Activated CD4-positive, alpha-beta T cell treated with anti-CD3 and anti-CD28 coated beads, Interleukin-2, amount 10 ng/mL, durations not matched to agents 7 days and 5 days (primary cell): ENCODE measurements around the gene CDK5R1. TPM values are rescaled to one million over a fixed set of nuclear protein-coding genes. Genes with fewer than 3 reads are reported as not detected.

ENCODE experiments used
- CTCF ChIA-PET: fragments of 350-600 bp; sonication (Branson Sonifier 250); formaldehyde crosslinking; loops from one replicate; lab custom pipeline; 2021; ENCODE audit warnings: antibody characterized with exemption; lab: Charles Lee
- POLR2A ChIA-PET: fragments of 350-600 bp; sonication (Branson Sonifier 250); formaldehyde crosslinking; loops from one replicate; lab custom pipeline; 2021; ENCODE audit warnings: antibody characterized with exemption; lab: Charles Lee
- DNase-seq: peaks from one replicate; pipeline ENCODE4 v3.0.0-alpha.2; 2020
- H3K27ac Mint-ChIP-seq: one replicate; pipeline ENCODE4 v1.8.0; 2021; ENCODE audit warnings: mild to moderate bottlenecking, moderate library complexity, mixed read lengths
- H3K27me3 Mint-ChIP-seq: one replicate; pipeline ENCODE4 v1.8.0; 2021; ENCODE audit warnings: mixed read lengths
- H3K36me3 Mint-ChIP-seq: one replicate; pipeline ENCODE4 v1.8.0; 2021; ENCODE audit warnings: low read depth, mixed read lengths
- H3K4me1 Mint-ChIP-seq: one replicate; pipeline ENCODE4 v1.8.0; 2021; ENCODE audit warnings: mixed read lengths
- H3K4me3 Mint-ChIP-seq: one replicate; pipeline ENCODE4 v1.8.0; 2021; ENCODE audit warnings: mild to moderate bottlenecking, moderate library complexity, mixed read lengths
- H3K9me3 Mint-ChIP-seq: one replicate; pipeline ENCODE4 v1.8.0; 2021; ENCODE audit warnings: mixed read lengths
- total RNA-seq, 2 experiments: library from RNA; stranded (reverse); gene quantifications; one replicate each; pipeline ENCODE4 v1.2.3, GENCODE V29; 2021

CDK5R1 gene
- total RNA-seq, 2 experiments from 2014 or later = 4.1 to 4.6 TPM

GRCh38 chr17:32477220-32477619, 9.6 kb upstream of the CDK5R1 start:
- Mint-ChIP-seq H3K9me3 (no peaks in the 10 kb centered on the region), H3K4me1 (no peaks in the 10 kb centered on the region), H3K27ac (no peak overlapping the region), H3K36me3 (peaks cover 55% of the 10 kb centered on the region), H3K27me3 (no peaks in the 10 kb centered on the region), H3K4me3 (no peak overlapping the region)
- POLR2A ChIA-PET = interaction anchor here (0.7 kb wide), 1 partner anchor 14 kb away, joined by 3 read pairs; no protein-coding TSS in a partner anchor
- CTCF ChIA-PET = interaction anchor here (0.8 to 2.1 kb wide), 3 partner anchors 14 to 52 kb away, joined by 3 to 16 read pairs (median 4); partner anchors contain the start of gene PSMD11
- no peak for DNase-seq

GRCh38 chr17:32479074-32479617, 7.6 kb upstream of the CDK5R1 start:
- H3K27me3 Mint-ChIP-seq = no peaks in the 10 kb centered on the region
- H3K4me3 Mint-ChIP-seq = no peak overlapping the region
- ChIA-PET POLR2A (no interaction called here), CTCF (interaction anchor here (1.3 kb wide), 1 partner anchor 45 kb away, joined by 3 read pairs; no protein-coding TSS in a partner anchor)
- DNase-seq = no peak
- peaks cover 49% of the 10 kb centered on the region for H3K36me3 Mint-ChIP-seq
- peaks cover 2% of the 10 kb centered on the region for H3K4me1 Mint-ChIP-seq
- H3K27ac Mint-ChIP-seq = no peak overlapping the region
- no peaks in the 10 kb centered on the region for H3K9me3 Mint-ChIP-seq

GRCh38 chr17:32481193-32481592, 5.6 kb upstream of the CDK5R1 start:
- Mint-ChIP-seq H3K4me3 (no peak overlapping the region), H3K27ac (no peak overlapping the region)

DNA sequence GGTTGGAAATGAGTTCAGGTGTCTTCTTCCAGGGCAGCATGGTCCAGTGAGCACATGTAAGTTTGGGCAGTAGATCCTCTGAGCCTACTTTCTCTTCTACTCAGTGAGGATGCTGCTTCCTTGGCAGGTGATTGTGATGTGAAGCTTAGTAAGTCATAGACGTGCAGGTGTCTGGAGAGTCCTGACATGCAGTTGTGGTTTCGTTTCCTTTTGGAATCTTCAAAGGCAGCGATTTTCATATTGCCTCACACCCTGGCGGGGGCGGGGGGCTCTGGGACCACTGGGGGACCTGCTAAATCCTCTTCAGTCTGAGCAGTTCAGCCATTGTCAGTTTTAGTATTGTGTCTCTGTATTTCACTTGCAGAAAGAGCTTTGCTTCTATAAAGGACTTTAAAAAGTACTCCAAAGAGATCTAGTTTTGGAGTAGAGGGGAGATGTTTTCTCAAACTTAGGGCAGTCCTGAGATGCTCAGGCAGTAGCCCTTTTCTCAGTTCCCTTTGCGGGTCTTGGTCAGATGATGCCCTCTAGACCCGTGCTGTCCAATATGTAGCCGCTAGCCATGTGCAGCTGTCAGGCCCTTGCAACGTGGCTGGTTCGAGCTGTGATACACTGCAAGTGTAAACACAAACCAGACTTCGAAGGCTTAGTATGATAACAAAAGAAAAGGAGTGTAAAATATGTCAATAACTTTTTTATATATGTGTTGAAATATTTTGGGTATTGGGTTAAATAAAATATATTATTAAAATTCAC, 4.0 kb upstream of the CDK5R1 start:
- Mint-ChIP-seq H3K4me3 (no peak overlapping the region), H3K4me1 (peaks cover 12% of the 10 kb centered on the region), H3K27me3 (no peaks in the 10 kb centered on the region), H3K27ac (peak overlapping the region; percentile 50), H3K9me3 (no peaks in the 10 kb centered on the region), H3K36me3 (peaks cover 31% of the 10 kb centered on the region)
- ChIA-PET POLR2A (interaction anchor here (0.6 kb wide), 1 partner anchor 25 kb away, joined by 3 read pairs; no protein-coding TSS in a partner anchor), CTCF (interaction anchor here (2.4 to 2.6 kb wide), 2 partner anchors 9 to 16 kb away, joined by 7 read pairs; no protein-coding TSS in a partner anchor)
- no peak for DNase-seq

More at GRCh38 chr17:32481193-32481592, 5.6 kb upstream of the CDK5R1 start:
- Mint-ChIP-seq H3K9me3 (no peaks in the 10 kb centered on the region), H3K4me1 (peaks cover 9% of the 10 kb centered on the region), H3K27me3 (no peaks in the 10 kb centered on the region), H3K36me3 (peaks cover 36% of the 10 kb centered on the region)
- CTCF ChIA-PET = interaction anchor here (1.1 kb wide), 1 partner anchor 37 kb away, joined by 4 read pairs; the partner anchor contains the start of gene PSMD11
- DNase-seq = no peak
- POLR2A ChIA-PET = no interaction called here

- Mint-ChIP-seq H3K9me3 (no peaks in the 10 kb centered on the region), H3K27ac (peak overlapping the region; percentile 1), H3K4me1 (peaks cover 19% of the 10 kb centered on the region), H3K27me3 (no peaks in the 10 kb centered on the region), H3K4me3 (no peak overlapping the region), H3K36me3 (peaks cover 28% of the 10 kb centered on the region)
- ChIA-PET POLR2A (no interaction called here), CTCF (interaction anchor here (0.7 to 4.3 kb wide), 12 partner anchors 10 to 394 kb away, joined by 3 to 22 read pairs (median 4); partner anchors contain the start of genes MYO1D and PSMD11)
- DNase-seq = peak; percentile 52
Observed at GRCh38 chr17:32483451-32484019, 3.3 kb upstream of the CDK5R1 start.

GRCh38 chr17:32484041-32484461, 2.7 kb upstream of the CDK5R1 start:
- no peak for DNase-seq
- POLR2A ChIA-PET = no interaction called here
- H3K4me1 Mint-ChIP-seq = peaks cover 24% of the 10 kb centered on the region
- H3K27ac Mint-ChIP-seq = no peak overlapping the region
- no peaks in the 10 kb centered on the region for H3K9me3 Mint-ChIP-seq
- H3K27me3 Mint-ChIP-seq = no peaks in the 10 kb centered on the region
- no peak overlapping the region for H3K4me3 Mint-ChIP-seq
- H3K36me3 Mint-ChIP-seq = peaks cover 28% of the 10 kb centered on the region
- CTCF ChIA-PET = interaction anchor here (0.7 to 4.3 kb wide), 12 partner anchors 10 to 393 kb away, joined by 3 to 22 read pairs (median 4); partner anchors contain the start of genes MYO1D and PSMD11

DNA sequence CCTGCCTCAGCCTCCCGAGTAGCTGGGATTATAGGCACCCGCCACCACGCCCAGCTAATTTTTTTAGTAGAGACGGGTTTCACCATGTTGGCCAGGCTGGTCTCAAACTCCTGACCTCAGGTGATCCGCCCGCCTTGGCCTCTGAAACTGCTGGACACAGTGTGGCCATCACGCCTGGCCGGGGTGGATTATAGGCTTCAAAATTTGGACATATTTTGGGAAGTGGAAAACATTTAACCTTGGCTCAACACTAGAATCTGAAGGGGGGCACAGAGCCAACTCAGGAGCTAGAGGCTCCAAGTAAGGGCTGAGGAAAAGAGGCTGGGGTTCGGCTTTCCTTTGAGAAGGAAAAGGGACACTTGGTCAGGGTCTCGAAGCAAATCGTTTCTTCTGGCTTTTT, 2.2 kb upstream of the CDK5R1 start:
- POLR2A ChIA-PET = no interaction called here
- H3K27ac Mint-ChIP-seq = no peak overlapping the region
- H3K36me3 Mint-ChIP-seq = peaks cover 32% of the 10 kb centered on the region

DNA sequence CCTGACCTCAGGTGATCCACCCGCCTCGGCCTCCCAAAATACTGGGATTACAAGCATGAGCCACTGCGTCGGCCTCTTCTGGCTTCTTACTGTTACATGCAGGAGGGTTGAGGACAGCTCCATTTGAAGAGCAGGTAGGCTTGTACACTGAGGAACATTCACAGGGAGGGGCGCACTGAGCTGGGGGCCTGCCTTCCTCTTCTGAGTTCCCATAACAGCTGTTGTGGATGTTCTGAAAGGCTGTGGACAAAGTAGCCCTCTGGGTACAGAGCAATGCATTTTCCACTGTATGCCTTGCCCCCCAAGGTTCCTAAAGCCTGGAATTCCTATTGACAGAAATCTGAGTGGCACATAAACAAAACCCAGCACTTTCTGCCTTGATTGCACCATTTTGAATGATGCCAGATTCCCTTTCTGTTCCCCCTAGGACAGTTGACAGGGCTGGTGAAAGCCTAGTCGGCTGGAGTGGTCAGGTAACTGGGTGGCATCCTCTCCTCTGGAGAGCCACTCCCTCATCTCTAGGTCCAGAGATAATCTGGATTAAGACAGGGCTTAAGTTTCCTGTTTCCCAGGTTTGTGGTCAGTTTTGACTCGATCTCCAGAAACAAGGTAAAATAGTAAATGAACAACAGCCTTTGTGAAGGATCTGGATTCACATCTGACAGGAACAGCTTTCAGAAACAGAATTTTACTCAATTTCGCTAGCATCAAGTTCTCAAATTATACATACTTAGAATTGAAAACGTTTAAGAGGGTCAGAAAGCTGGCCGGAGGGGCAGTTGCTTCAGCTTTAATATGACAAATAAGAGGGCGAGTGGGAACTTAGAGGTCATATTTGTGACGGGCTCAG, 1.3 kb upstream of the CDK5R1 start:
- DNase-seq = no peak
- peaks cover 37% of the 10 kb centered on the region for H3K4me1 Mint-ChIP-seq
- ChIA-PET POLR2A (interaction anchor here (0.7 to 1.7 kb wide), 2 partner anchors 11 to 38 kb away, joined by 3 to 5 read pairs; no protein-coding TSS in a partner anchor), CTCF (interaction anchor here (0.6 to 4.3 kb wide), 9 partner anchors 11 to 596 kb away, joined by 3 to 22 read pairs (median 4); partner anchors contain the start of gene PSMD11)
- H3K9me3 Mint-ChIP-seq = no peaks in the 10 kb centered on the region
- no peaks in the 10 kb centered on the region for H3K27me3 Mint-ChIP-seq
- peak overlapping the region; percentile 81 for H3K27ac Mint-ChIP-seq
- H3K4me3 Mint-ChIP-seq = peak overlapping the region; percentile 69
- H3K36me3 Mint-ChIP-seq = peaks cover 28% of the 10 kb centered on the region

More for the DNA sequence above, 2.2 kb upstream of the CDK5R1 start:
- H3K4me3 Mint-ChIP-seq = no peak overlapping the region
- CTCF ChIA-PET = interaction anchor here (0.6 to 4.3 kb wide), 13 partner anchors 11 to 596 kb away, joined by 3 to 22 read pairs (median 4); partner anchors contain the start of gene PSMD11
- H3K4me1 Mint-ChIP-seq = peaks cover 30% of the 10 kb centered on the region
- no peak for DNase-seq
- no peaks in the 10 kb centered on the region for H3K27me3 Mint-ChIP-seq
- no peaks in the 10 kb centered on the region for H3K9me3 Mint-ChIP-seq

GRCh38 chr17:32486111-32486700, 587 bp upstream of the CDK5R1 start:
- Mint-ChIP-seq H3K4me3 (peak overlapping the region; percentile 69), H3K36me3 (peaks cover 26% of the 10 kb centered on the region), H3K27ac (peak overlapping the region; percentile 81), H3K9me3 (no peaks in the 10 kb centered on the region), H3K4me1 (peaks cover 41% of the 10 kb centered on the region), H3K27me3 (no peaks in the 10 kb centered on the region)
- ChIA-PET CTCF (interaction anchor here (0.6 to 4.3 kb wide), 10 partner anchors 10 to 391 kb away, joined by 3 to 22 read pairs (median 4); partner anchors contain the start of genes MYO1D and PSMD11), POLR2A (interaction anchor here (0.6 to 1.7 kb wide), 4 partner anchors 10 to 301 kb away, joined by 3 to 5 read pairs (median 4); no protein-coding TSS in a partner anchor)
- peak; percentile 67 for DNase-seq

DNA sequence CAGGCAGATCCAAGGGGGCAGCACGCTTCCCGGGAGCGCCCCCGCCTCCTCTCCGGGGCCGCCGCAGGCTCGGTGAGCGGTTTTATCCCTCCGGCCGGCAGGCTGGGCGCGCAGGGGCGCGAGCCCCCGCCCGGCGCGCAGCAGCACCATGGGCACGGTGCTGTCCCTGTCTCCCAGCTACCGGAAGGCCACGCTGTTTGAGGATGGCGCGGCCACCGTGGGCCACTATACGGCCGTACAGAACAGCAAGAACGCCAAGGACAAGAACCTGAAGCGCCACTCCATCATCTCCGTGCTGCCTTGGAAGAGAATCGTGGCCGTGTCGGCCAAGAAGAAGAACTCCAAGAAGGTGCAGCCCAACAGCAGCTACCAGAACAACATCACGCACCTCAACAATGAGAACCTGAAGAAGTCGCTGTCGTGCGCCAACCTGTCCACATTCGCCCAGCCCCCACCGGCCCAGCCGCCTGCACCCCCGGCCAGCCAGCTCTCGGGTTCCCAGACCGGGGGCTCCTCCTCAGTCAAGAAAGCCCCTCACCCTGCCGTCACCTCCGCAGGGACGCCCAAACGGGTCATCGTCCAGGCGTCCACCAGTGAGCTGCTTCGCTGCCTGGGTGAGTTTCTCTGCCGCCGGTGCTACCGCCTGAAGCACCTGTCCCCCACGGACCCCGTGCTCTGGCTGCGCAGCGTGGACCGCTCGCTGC, 832 bp downstream of the CDK5R1 start:
- H3K9me3 Mint-ChIP-seq = no peaks in the 10 kb centered on the region
- ChIA-PET CTCF (interaction anchor here (1.0 to 4.3 kb wide), 11 partner anchors 21 to 390 kb away, joined by 3 to 22 read pairs (median 4); partner anchors contain the start of genes MYO1D and PSMD11), POLR2A (interaction anchor here (1.7 kb wide), 1 partner anchor 36 kb away, joined by 5 read pairs; no protein-coding TSS in a partner anchor)
- no peaks in the 10 kb centered on the region for H3K27me3 Mint-ChIP-seq
- no peak for DNase-seq
- H3K4me1 Mint-ChIP-seq = peaks cover 55% of the 10 kb centered on the region
- H3K27ac Mint-ChIP-seq = peak overlapping the region; percentile 87
- peaks cover 20% of the 10 kb centered on the region for H3K36me3 Mint-ChIP-seq
- H3K4me3 Mint-ChIP-seq = peak overlapping the region; percentile 82

DNA sequence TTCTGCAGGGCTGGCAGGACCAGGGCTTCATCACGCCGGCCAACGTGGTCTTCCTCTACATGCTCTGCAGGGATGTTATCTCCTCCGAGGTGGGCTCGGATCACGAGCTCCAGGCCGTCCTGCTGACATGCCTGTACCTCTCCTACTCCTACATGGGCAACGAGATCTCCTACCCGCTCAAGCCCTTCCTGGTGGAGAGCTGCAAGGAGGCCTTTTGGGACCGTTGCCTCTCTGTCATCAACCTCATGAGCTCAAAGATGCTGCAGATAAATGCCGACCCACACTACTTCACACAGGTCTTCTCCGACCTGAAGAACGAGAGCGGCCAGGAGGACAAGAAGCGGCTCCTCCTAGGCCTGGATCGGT, 1.4 kb downstream of the CDK5R1 start:
- H3K27ac Mint-ChIP-seq = peak overlapping the region; percentile 87
- no peaks in the 10 kb centered on the region for H3K27me3 Mint-ChIP-seq
- H3K4me1 Mint-ChIP-seq = peaks cover 60% of the 10 kb centered on the region
- H3K9me3 Mint-ChIP-seq = no peaks in the 10 kb centered on the region
- H3K4me3 Mint-ChIP-seq = peak overlapping the region; percentile 82
- H3K36me3 Mint-ChIP-seq = peaks cover 20% of the 10 kb centered on the region
- ChIA-PET CTCF (interaction anchor here (1.1 to 3.5 kb wide), 4 partner anchors 19 to 118 kb away, joined by 3 to 13 read pairs (median 4); no protein-coding TSS in a partner anchor), POLR2A (no interaction called here)
- DNase-seq = no peak
